ENCODE results near the gene ORM1.
"Not testable (repeated sequence)": the region's sequence is repeated elsewhere in the genome, so short reads cannot be mapped to it uniquely, and the experiment has no call there.

ORM1 gene

DNA sequence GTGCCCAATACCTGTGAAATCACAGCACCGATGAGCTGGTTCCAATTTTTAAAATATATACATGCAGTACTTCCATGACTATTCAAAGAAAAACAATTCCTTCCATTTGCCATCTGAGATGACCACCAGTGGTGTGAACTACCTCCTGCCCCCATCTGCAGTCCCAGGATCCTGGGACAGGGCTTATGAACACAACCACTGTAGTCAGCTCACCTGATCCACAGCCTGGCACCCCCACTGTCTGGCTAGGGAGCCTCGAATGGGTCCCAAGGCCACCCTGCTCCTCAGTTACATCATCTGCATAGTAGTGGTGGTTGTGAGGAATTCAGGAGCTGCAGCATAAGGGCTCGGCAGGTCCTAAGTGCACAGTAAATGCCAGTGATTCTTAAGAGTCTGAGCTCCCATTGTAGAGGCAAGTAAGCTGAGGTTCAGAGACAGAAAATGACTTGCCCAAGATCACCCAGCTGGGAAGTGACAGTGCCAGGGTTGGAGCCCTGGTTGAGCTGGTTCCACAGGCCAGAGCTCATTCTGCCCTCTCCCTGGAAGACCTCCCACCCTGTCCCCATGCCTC lies 2.9 kb downstream of the ORM1 start:
- DNase-seq = not testable (repeated sequence)

DNA sequence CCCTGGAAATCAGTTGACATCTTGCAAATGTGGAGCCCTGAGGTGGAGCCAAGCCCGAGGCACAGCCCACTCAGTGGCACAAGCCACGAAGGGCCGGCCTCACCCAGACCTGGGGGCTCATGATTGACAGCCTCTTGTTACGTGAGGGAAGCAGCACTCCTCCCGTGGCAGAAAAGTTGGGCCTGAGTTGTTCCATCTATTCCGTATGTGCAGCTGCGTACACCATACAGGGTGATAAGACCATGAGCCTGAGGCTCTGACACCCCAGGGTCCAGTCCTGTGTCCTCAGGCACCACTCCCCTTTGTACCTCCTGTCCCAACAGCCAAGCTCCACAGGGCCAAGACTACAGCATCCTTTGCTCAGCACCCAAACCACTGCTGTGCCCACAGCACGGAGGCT lies 4.9 kb downstream of the ORM1 start:
- DNase-seq = no peak

DNA sequence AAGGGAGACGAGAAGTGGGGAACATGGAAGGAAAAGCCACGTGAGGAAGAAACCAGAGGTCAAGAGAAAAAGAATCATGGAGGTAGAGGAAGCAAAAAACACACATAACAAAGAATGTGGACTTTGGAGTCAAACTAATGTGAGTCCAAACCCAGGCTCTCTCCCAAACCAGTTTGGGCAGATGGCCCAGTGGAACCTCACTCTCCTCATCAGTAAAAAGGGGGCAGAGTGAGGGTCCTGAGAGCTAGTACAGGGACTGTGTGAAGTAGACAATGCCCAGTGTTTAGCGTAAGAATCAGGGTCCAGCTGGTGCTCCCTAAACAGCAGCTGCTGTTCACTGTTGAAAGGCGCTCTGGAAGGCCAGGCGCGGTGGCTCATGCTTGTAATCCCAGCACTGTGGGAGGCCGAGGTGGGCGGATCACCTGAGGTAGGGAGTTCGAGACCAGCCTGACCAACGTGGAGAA lies 5.5 kb downstream of the ORM1 start:
- DNase-seq = not testable (repeated sequence)

DNA sequence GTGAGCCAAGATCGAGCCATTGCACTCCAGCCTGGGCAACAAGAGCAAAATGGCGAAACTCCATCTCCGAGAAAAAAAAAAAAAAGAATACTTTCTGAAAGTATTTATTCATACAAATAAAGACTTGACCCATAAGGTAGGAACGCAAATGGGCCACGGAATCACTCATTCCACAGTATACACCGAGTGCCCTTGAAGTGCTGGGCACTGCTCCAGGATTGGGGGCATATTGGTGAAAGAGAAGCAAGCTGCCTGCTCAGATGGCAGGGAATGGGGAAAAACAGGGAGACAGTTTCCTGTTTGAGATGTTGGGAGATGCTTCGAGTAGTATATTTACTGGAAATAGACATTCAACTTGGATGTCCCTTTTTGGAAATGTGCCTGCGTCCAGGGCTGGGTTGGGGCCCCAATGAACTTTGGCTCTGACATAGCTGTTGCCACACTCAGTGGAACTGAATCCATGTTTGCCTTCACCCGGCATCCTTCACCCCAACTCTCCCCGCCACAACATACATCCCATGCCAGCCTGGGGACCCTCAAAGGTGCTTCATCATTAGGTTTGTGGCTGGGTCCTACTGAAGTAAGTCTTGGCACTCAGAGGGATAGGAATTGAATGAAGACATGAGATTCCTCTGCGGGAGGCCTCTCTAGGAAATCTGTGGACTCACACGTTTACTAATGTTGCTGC lies 6.2 kb downstream of the ORM1 start:
- not testable (repeated sequence) for DNase-seq

DNA sequence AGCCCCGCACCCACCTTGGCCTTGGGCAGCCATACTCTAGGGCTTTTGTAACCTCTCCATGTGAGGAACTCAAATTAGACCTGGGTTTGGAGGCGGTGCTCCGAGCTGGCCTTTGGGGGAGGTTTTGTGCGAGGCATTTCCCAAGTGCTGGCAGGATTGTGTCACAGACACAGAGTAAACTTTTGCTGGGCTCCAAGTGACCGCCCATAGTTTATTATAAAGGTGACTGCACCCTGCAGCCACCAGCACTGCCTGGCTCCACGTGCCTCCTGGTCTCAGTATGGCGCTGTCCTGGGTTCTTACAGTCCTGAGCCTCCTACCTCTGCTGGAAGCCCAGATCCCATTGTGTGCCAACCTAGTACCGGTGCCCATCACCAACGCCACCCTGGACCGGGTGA lies 6.7 kb downstream of the ORM1 start, which contains the start of gene ORM2:
ORM2 (plus strand) TSS at position 245 of the 398 bp plus-strand sequence; CDS start at position 281, 36 bp downstream.
- DNase-seq = not testable (repeated sequence)

DNA sequence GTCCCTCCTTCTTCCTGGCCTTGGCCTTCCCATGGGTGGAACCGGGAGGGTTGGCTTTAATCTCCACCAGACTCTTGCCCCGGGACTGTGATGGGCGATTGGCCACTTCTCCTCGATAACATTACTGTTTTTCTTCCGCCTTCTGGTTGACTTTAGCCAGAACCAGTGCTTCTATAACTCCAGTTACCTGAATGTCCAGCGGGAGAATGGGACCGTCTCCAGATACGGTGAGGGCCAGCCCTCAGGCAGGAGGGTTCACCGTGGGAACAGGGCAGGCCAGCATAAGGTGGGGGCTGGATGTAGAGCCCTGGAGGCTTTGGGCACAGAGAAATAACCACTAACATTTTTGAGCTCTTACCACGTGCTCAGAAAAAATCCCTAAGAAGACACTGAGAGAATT lies 7.7 kb downstream of the ORM1 start:
- no peak for DNase-seq

DNA sequence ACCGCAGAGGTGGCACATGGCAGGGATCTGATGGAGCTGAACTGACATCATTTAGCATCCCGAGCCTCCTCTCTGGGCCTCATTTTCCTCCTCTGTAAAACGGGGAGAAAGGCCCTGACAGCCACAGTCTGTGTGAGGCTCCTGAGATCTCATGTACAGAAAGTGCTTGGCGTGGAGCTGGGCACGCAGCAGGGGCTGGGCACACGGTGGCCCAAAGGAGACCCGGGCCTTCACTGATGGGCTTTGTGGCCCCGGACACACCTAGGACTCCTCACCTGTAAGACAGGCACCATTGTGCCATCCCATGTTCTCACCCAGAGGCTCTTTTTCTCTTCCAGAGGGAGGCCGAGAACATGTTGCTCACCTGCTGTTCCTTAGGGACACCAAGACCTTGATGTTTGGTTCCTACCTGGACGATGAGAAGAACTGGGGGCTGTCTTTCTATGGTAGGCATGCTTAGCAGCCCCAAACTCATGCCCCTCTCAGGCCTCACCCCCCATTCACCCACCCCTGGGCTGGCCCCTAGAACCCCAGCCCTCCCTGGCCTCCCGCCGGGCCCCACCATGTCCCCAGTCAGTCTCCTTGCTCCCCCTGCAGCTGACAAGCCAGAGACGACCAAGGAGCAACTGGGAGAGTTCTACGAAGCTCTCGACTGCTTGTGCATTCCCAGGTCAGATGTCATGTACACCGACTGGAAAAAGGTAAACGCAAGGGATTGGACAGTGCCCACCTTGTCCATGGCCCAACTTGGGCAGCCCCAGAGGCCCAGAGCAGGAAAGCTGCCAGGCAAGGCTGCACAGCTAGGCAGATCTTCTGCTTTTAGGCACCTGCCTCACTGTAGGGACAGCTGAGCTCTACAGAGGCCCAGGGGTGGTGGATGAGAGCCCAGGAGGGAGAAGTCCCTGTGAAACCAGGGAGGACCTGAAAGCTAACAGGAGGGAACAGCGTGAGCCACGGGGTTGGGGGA lies 8.6 kb downstream of the ORM1 start:
- not testable (repeated sequence) for DNase-seq

DNA sequence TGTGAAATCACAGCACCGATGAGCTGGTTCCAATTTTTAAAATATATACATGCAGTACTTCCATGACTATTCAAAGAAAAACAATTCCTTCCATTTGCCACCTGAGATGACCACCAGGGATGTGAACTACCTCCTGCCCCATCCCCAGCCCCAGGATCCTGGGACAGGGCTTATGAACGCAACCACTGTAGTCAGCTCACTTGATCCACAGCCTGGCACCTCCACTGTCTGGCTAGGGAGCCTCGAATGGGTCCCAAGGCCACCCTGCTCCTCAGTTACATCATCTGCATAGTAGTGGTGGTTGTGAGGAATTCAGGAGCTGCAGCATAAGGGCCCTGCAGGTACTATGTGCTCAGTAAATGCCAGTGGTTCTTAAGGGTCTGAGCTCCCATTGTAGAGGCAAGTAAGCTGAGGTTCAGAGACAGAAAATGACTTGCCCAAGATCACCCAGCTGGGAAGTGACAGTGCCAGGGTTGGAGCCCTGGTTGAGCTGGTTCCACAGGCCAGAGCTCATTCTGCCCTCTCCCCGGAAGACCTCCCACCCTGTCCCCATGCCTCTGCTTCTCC lies 9.7 kb downstream of the ORM1 start:
- DNase-seq = not testable (repeated sequence)

DNA sequence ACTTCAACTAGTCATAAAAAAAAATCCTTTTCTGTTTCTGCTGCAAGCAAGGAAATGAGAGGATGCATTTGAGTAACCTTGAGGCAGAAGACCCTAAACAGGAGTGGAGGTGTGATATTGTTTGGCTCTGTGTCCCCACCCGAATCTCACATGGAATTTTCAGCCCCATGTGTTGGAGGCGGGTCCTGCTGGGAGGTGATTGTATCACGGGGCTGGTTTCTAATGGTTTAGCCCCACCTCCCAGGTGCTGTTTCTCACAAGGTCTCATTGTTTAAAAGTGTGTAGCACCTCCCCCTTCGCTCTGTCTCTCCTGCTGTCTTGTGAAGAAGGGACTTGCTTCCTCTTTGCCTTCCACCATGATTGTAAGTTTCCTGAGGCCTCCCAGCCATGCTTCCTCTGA lies 10.8 kb downstream of the ORM1 start:
- not testable (repeated sequence) for DNase-seq

DNA sequence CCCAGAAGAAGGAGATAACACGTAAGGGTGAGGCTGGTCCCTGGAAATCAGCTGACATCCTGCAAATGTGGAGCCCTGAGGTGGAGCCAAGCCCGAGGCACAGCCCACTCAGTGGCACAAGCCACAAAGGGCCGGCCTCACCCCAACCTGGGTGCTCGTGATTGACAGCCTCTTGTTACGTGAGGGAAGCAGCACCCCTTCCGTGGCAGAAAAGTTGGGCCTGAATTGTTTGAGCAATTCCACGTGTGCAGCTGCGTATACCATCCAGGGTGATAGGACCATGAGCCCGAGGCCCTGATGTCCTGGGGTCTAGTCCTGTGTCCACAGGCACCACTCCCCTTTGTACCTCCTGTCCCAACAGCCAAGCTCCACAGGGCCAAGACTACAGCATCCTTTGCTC lies 11.6 kb downstream of the ORM1 start:
- no peak for DNase-seq

DNA sequence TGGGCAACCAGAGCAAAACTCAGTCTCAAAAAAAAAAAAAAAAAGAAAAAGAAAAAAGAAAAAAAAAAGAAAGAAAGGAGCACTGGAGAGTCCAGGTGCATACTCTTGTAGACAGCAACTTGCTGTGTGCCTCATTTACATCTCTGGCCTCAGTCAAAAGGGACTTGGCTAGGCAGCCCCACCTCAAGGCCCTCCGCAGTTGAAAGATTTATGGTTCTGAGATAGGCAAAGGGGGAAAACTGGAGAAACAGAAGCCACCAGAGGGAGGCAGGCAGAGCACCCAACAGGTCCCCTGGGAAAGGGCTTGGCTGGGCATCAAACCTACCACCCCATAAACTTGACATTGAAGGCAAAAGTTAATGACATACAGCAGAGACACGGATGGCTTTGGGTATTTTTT lies 12.8 kb downstream of the ORM1 start:
- no peak for DNase-seq

DNA sequence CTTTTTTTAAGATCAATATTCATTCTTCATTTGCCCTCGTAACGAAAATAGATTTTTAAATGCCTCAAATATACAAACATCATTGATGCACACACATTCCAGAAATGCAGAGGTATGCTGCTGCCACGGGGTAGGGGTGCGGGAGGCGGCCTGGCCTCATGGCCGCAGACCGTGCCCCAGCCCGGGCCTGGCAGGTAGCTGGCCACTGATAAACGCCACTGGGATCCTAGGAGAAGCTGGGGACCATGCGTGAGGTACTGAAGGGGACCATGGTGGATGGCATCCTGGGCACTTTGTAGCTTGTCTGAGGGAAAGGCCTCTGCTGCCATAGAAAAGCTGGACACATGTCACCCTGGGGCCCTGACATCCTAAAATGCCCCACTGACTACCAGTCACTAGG lies 13.3 kb downstream of the ORM1 start:
- DNase-seq = no peak

DNA sequence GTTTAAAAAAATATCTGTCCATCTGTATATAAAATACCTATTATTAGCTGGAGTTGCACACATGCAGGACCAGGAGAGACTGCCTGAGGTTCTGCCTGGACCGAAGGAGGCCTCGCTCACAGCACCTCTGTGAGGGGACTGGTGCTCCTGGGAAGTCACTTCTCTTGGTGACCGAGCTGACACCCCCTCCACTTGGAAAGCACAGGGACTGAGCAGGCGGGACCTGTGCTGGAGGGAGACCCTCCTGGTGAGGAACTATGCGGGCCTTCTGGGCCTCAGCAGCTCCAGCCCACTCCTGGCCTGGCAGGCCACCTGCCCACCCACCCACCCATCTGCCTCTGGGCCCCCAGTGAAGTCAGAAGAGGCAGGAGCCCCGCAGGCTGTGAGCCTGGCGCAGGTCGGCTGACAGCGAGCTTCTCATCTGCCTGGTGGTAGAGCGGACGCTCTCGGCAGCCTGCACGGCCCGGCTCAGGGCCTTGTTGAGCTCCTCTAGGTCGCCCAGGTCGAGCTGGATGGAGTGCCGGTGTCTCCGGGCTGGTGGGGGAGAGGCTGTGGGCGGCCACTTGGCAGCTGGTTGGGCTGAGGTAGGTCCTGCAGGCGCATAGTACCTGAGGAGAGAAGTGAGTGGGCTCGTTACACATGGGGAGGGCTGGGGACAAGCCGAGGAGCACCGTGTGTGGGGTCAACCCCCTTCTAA lies 13.9 kb downstream of the ORM1 start:
- no peak for DNase-seq

DNA sequence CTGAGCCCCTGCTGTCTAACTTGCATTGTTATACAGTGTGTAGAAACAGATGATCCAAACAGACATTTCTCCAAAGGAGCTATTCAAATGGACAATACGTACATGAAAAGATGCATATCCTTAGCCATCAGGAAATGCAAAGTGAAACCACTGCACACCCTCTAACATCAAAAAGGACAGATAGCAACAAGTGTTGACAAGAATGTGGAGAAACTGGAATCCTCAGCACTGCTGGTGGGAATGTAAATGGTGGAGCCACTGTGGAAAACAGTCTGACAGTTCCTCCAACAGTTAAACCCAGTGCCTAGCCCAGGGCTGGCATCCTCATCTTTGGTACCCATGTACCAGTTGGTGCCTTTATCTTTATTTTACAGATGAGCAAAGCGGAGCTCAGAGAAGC lies 15.3 kb downstream of the ORM1 start:
- no peak for DNase-seq

DNA sequence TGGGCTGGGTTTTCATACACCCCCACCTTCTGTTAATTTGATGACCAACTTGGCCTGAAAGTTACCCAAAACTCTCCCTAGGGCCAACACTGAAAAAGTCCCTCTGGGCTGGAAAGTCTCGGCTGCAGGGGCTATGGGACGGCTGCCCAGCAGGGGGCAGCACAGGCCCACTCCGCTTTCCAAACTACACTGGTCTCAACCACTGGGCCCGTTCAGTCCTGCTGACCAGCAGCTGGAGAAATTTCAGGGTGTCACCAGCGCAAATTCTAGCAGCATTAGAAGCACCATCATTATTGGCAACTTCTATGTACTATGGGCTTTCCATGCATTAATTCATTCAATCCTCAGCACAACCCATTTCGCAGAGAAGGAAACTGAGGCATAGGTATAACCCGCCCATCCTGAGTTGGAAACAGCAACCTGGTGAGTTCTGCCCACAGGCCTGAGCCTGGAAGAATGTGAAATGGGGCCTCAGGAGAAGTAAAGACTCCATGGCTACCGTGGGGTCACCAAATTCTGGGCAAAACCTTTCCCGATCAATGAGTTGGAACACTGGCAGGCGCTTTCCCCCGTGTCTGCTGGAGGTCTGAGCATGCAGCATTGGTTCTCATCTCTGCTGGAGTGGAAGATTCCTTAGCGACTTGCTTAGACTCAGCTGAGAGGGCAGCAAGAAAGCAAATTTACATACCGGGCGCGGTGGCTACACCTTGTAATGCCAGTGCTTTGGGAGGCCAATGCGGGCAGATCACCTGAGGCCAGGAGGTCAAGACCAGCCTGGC lies 16.4 kb downstream of the ORM1 start:
- DNase-seq = peak in 1 of 2 experiments; percentile 26

DNA sequence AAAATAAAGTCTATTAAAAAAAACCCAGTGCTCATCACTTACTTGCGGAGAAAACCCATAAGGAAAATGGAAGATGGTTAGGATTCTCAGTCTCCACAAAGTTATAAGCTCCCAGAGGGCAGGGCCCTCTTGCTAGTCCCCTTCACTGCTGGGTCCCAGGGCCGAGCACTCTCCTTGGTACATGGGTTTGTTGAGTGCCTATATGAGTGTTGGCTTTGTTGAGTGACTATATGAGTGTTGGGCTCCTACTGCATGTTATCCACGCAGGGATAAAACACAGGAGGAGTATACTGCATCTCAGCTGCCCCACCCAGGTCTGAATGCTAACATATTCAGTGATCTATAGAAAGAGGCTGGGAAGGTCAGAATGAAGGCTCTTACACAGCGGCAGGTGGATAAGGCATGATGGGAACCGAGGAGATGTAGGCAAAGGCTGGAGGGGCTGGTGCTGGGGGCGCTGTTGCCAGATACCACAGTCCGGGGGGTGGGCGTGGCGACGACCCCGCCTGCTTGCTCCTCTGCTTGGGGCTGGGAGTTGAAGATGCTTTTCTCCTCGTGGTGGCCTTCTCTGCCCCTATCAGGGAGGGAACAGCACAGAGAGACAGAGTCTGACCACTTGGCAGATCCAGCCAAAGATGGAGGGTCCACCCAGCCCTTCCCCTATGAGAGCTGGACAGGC lies 18.4 kb downstream of the ORM1 start:
- no peak for DNase-seq

DNA sequence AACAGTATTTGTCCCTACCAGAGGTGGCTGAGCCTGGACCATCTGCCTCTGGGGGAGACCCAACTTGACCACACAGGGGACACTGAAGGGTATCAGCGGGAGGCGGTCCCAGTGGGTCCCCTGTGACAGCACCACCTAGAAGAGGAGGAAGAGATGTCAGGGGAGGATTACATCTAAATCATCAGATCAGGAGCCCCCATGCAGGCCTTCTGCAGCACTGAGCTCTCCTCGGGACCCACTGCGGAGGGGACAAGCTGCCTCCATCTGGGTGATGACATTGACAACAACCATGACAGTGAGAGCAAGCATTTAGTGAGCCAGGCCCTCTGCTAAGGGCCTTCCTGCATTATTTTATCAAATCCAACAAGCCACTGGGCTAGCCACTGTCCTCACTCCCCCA lies 19.1 kb downstream of the ORM1 start:
- no peak for DNase-seq

DNA sequence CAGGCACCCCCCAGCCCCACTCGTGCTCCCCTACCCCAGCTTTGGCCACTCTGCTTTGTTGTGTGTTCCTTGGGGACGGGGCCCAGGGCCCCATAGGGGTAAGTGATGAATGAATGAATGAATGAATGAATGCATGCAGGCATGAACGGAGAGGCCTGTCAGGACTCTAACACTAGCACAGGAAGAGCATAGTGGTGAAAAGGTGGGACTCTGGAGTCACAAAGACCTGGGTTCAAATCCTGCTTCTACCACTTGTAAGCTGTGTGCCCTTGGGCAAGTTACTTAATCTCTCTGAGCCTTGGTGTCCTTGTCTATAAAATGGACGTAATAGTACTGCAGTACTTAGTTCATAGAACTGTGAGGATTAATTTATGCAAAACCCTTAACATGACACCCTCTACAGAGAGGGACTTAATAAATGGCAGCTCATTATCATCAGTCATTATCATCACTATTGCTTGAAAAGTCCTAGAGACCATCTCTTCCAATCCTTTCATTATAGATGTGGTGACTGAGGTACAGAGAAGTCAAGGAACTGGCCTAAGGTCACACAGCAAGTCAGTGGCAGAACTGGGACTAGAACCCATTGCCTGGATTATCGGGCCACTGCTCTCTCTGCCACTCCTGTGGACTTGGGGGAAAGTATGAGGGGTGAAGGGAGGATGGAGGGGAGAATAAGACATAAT lies 20.0 kb downstream of the ORM1 start:
- DNase-seq = no peak

DNA sequence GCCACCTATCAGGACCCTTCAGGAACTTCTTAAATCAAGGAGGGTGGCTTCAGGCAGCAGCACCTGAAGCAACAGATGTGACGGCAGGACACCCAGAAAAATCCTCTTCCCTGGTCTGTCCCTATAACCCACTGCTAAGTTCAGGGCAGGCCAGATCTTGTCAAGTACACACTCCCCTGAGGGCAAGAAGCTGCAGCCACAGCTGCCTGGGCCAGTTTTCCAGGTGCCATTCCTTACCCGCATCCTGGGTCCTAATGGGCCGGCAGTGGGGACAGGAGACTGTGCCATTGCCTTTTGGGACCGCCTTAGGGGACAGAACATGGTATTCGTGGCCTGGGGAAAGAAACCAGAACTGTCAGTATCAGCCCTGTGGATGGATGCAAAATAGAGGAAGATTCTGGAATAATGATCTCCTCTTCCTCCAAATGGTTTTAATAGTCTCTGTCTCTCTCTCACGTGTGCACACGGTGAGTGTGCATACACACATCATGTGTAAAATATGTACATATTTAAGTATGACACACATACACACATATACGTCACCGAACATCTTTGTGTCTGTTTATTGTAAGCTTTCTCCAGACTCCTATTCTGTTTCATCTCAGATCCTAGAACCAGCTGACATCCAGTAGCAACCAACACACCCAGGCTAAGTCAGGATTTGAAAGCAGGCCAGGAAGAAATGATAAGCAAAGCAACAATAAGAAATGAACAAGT lies 20.7 kb downstream of the ORM1 start:
- DNase-seq = no peak

DNA sequence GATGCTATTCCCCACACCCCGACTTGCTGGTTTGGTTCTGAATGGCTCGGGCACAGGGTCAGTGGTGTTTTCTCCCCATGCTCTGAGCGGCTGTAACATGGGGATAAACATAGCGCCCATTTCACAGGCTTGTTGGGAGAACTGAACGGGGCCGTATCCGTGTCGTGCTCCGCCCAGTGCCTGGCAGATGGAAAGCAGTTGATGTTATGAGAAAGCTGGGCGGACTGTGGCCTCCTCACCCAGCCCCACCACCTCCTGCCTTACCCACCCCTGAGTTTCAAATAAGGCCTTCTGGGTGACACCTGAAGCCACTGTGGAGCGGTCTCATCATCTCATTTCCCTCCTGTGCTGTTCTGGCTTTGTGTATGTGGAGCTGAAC lies 21.3 kb downstream of the ORM1 start:
- DNase-seq = no peak
